Measurements from ENCODE around the gene WFIKKN2. TPM values are rescaled to one million over a fixed set of nuclear protein-coding genes. Genes with fewer than 3 reads are reported as not detected.

WFIKKN2 gene
- total and polyA plus RNA-seq, 2 experiments from 2014 or later: not detected

DNA sequence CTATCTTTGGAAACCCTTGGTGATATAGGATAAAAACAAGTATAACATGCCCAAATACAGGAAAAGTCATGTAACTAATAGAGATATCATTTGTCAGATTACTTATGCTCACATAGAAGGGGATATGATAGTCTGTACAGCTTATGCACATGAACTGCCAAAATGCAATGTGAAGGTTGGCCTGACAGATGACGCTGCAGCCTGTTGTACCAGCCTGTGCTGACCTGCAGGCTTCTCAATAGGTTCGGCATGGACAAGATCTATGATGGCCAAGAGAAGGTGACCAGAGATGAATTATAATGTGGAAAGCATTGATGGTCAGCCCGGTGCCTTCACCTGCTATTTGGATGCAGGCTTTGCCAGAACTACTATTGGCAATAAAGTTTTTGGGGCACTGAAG is 12.7 kb downstream of the WFIKKN2 start (continued):
- TF ChIP-seq ETS1 (IDR thresholded peaks at IDR 0.05) (no peak), ZNF462 (CRISPR knock-in tag; IDR thresholded peaks at IDR 0.05) (no peak)

GRCh38 chr17:50848711-50849110 is 13.3 kb downstream of the WFIKKN2 start:
- Histone ChIP-seq H3K36me3 (ENCODE audit: insufficient read depth) (no peaks in the 10 kb centered on the region), H3K4me1 (ENCODE audit: insufficient read depth) (no peaks in the 10 kb centered on the region), H3K4me2 (no peak overlapping the region), H2AFZ (no peak overlapping the region), H4K20me1 (replicated peaks; ENCODE audit: insufficient read depth) (no peaks in the 10 kb centered on the region), H3K4me3 (no peak overlapping the region), H3K79me2 (replicated peaks; ENCODE audit: insufficient read depth) (no peaks in the 10 kb centered on the region), H3K27me3 (ENCODE audit: insufficient read depth) (no peaks in the 10 kb centered on the region), H3K27ac (ENCODE audit: low read depth) (no peak overlapping the region), H3K9me2 (ENCODE audit: insufficient read depth) (no peaks in the 10 kb centered on the region), H3F3A (replicated peaks; ENCODE audit: low read depth) (no peaks in the 10 kb centered on the region)
- no peak overlapping the region for H3K4me3 Mint-ChIP-seq
- no peaks in the 10 kb centered on the region for H3K36me3 Mint-ChIP-seq (ENCODE audit: low read depth)
- ATAC-seq (no peak), DNase-seq (ENCODE audit: low spot score) (no peak)
- no peak overlapping the region for H3K27ac Mint-ChIP-seq
- H3K27me3 Mint-ChIP-seq (ENCODE audit: insufficient read depth, low read depth, poor library complexity): peaks cover 5% of the 10 kb centered on the region
- peaks cover 9% of the 10 kb centered on the region; the same call in 2 of the 3 replicates for H3K4me1 Mint-ChIP-seq
- H3K9me3 Mint-ChIP-seq: no peaks in the 10 kb centered on the region
- TF ChIP-seq ZNF114 (CRISPR knock-in tag; IDR thresholded peaks at IDR 0.05): no peak
- TF ChIP-seq ETS1 (IDR thresholded peaks at IDR 0.05): no peak
- no peak for TF ChIP-seq ZNF331 (CRISPR knock-in tag; IDR thresholded peaks at IDR 0.05; ENCODE audit: low read depth)
- TF ChIP-seq, protein P1, sequence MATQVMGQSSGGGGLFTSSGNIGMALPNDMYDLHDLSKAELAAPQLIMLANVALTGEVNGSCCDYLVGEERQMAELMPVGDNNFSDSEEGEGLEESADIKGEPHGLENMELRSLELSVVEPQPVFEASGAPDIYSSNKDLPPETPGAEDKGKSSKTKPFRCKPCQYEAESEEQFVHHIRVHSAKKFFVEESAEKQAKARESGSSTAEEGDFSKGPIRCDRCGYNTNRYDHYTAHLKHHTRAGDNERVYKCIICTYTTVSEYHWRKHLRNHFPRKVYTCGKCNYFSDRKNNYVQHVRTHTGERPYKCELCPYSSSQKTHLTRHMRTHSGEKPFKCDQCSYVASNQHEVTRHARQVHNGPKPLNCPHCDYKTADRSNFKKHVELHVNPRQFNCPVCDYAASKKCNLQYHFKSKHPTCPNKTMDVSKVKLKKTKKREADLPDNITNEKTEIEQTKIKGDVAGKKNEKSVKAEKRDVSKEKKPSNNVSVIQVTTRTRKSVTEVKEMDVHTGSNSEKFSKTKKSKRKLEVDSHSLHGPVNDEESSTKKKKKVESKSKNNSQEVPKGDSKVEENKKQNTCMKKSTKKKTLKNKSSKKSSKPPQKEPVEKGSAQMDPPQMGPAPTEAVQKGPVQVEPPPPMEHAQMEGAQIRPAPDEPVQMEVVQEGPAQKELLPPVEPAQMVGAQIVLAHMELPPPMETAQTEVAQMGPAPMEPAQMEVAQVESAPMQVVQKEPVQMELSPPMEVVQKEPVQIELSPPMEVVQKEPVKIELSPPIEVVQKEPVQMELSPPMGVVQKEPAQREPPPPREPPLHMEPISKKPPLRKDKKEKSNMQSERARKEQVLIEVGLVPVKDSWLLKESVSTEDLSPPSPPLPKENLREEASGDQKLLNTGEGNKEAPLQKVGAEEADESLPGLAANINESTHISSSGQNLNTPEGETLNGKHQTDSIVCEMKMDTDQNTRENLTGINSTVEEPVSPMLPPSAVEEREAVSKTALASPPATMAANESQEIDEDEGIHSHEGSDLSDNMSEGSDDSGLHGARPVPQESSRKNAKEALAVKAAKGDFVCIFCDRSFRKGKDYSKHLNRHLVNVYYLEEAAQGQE (IDR thresholded peaks at IDR 0.05; ENCODE audit: unreplicated experiment): no peak
- TF ChIP-seq JUNB (IDR thresholded peaks at IDR 0.05; ENCODE audit: unreplicated experiment): no peak
- TF ChIP-seq NANOG (IDR thresholded peaks at IDR 0.05; ENCODE audit: borderline replicate concordance): no peak
- TF ChIP-seq POLR2AphosphoS5 (IDR thresholded peaks at IDR 0.05; ENCODE audit: low read depth): no peak
- TF ChIP-seq CREB1 (CRISPR knock-in tag; IDR thresholded peaks at IDR 0.05; ENCODE audit: low read depth): no peak
- TF ChIP-seq EZH2 (IDR thresholded peaks at IDR 0.05; ENCODE audit: low read depth, unreplicated experiment): no peak

Data from GM23338 (cell line).